HG02610 (cell line): Measurements from ENCODE around the gene IZUMO4.
"Not testable (repeated sequence)": the region's sequence is repeated elsewhere in the genome, so short reads cannot be mapped to it uniquely, and the experiment has no call there.

Experiments
- ATAC-seq: cut with Tn5 transposase; IDR thresholded peaks from one replicate; pipeline ENCODE4 v1.9.1; 2021; ENCODE audit warnings: mild to moderate bottlenecking, moderate library complexity; ENCODE audit not compliant: unreplicated experiment

The IZUMO4 gene

GRCh38 chr19:2122251-2122650 lies 25.5 kb downstream of the IZUMO4 start:
- ATAC-seq, result no peak

- ATAC-seq, result no peak
Measured at GRCh38 chr19:2122982-2123381, 26.3 kb downstream of the IZUMO4 start.

GRCh38 chr19:2123682-2124387 lies 27.1 kb downstream of the IZUMO4 start:
- ATAC-seq, result no peak

GRCh38 chr19:2126879-2127518 lies 30.3 kb downstream of the IZUMO4 start:
- ATAC-seq, result no peak

GRCh38 chr19:2127758-2128157 lies 31.0 kb downstream of the IZUMO4 start:
- no peak for ATAC-seq

GRCh38 chr19:2128252-2128651 lies 31.5 kb downstream of the IZUMO4 start:
- ATAC-seq, result not testable (repeated sequence)

GRCh38 chr19:2129022-2129421 lies 32.3 kb downstream of the IZUMO4 start:
- no peak for ATAC-seq

GRCh38 chr19:2129486-2129885 lies 32.8 kb downstream of the IZUMO4 start:
- no peak for ATAC-seq

- ATAC-seq, result no peak
Measured at GRCh38 chr19:2129892-2130770, 33.4 kb downstream of the IZUMO4 start.

- not testable (repeated sequence) for ATAC-seq
Measured at GRCh38 chr19:2131012-2131975, 34.6 kb downstream of the IZUMO4 start.

GRCh38 chr19:2132191-2132590 lies 35.5 kb downstream of the IZUMO4 start:
- ATAC-seq, result no peak

- no peak for ATAC-seq
Measured at GRCh38 chr19:2132731-2133490, 36.2 kb downstream of the IZUMO4 start.

GRCh38 chr19:2135474-2136402 lies 39.0 kb downstream of the IZUMO4 start:
- no peak for ATAC-seq

- ATAC-seq, result no peak
Measured at GRCh38 chr19:2136796-2137195, 40.1 kb downstream of the IZUMO4 start.

- ATAC-seq, result no peak
Measured at GRCh38 chr19:2138061-2138728, 41.5 kb downstream of the IZUMO4 start.

GRCh38 chr19:2139385-2140137 lies 42.8 kb downstream of the IZUMO4 start:
- no peak for ATAC-seq

GRCh38 chr19:2140138-2140569 lies 43.4 kb downstream of the IZUMO4 start:
- no peak for ATAC-seq
